SK-N-SH treated with all-trans-retinoic acid at 6 μM for 48 hours (cell line): ENCODE data around the gene PCDHGA1.

ENCODE experiments used
- ATAC-seq: fragments of 200-7000 bp; cut with Tn5 transposase; 3 replicates; pipeline ENCODE4 v1.9.1; 2020; ENCODE audit warnings: mild to moderate bottlenecking, moderate library complexity
- ARNTL ChIP-seq: fragments of 450-650 bp; formaldehyde crosslinking; IDR thresholded peaks from 2 replicates; pipeline ENCODE4 v1.5.0; 2020; ENCODE audit warnings: low read depth, mild to moderate bottlenecking, moderate library complexity, borderline replicate concordance
- BACH2 ChIP-seq: fragments of 250-450 bp; sonication (Bioruptor Pico); IDR thresholded peaks from 2 replicates; pipeline ENCODE4 v1.9.0; 2021; ENCODE audit warnings: mild to moderate bottlenecking, borderline replicate concordance
- CREB5 ChIP-seq: fragments of 250-450 bp; sonication (Bioruptor Pico); IDR thresholded peaks from 2 replicates; pipeline ENCODE4 v1.5.1; 2020; ENCODE audit warnings: low read depth, mild to moderate bottlenecking, moderate library complexity
- CSDC2 ChIP-seq: fragments of 250-450 bp; sonication (Bioruptor Pico); IDR thresholded peaks from 2 replicates; pipeline ENCODE4 v1.5.0; 2020; ENCODE audit warnings: mild to moderate bottlenecking, moderate library complexity
- CSRNP3 ChIP-seq: fragments of 250-450 bp; sonication (Bioruptor Pico); IDR thresholded peaks from 2 replicates; pipeline ENCODE4 v1.5.1; 2021; ENCODE audit warnings: mild to moderate bottlenecking, moderate library complexity
- ESRRG ChIP-seq: fragments of 250-450 bp; sonication (Bioruptor Pico); IDR thresholded peaks from 2 replicates; pipeline ENCODE4 v1.6.1; 2021; ENCODE audit warnings: mild to moderate bottlenecking
- GLIS3 ChIP-seq: fragments of 250-450 bp; sonication (Bioruptor Pico); IDR thresholded peaks from 2 replicates; pipeline ENCODE4 v1.5.0; 2020; ENCODE audit warnings: mild to moderate bottlenecking, moderate library complexity
- ISL1 ChIP-seq: fragments of 250-450 bp; sonication (Bioruptor Pico); IDR thresholded peaks from 2 replicates; pipeline ENCODE4 v2.1.2; 2022; ENCODE audit warnings: mild to moderate bottlenecking, moderate library complexity
- OSR1 ChIP-seq: fragments of 250-450 bp; sonication (Bioruptor Pico); IDR thresholded peaks from 2 replicates; pipeline ENCODE4 v1.8.0; 2022; ENCODE audit warnings: moderate library complexity, mild to moderate bottlenecking, inconsistent platforms
- PATZ1 ChIP-seq: fragments of 250-450 bp; sonication (Bioruptor Pico); IDR thresholded peaks from 2 replicates; pipeline ENCODE4 v1.8.0; 2020; ENCODE audit warnings: mild to moderate bottlenecking, moderate library complexity, borderline replicate concordance
- PPARA ChIP-seq: fragments of 250-450 bp; sonication (Bioruptor Pico); IDR thresholded peaks from 2 replicates; pipeline ENCODE4 v1.5.0; 2020; ENCODE audit warnings: mild to moderate bottlenecking, borderline replicate concordance
- RARB ChIP-seq: fragments of 250-450 bp; sonication (Bioruptor Pico); IDR thresholded peaks from 2 replicates; pipeline ENCODE4 v1.8.0; 2021; ENCODE audit warnings: mild to moderate bottlenecking, moderate library complexity
- SNAI2 ChIP-seq: fragments of 250-450 bp; sonication (Bioruptor Pico); IDR thresholded peaks from 2 replicates; pipeline ENCODE4 v1.5.0; 2020; ENCODE audit warnings: mild to moderate bottlenecking, moderate library complexity
- TCF4 ChIP-seq: fragments of 250-450 bp; sonication (Bioruptor Pico); IDR thresholded peaks from 2 replicates; pipeline ENCODE4 v1.8.0; 2021; ENCODE audit warnings: mild to moderate bottlenecking, moderate library complexity, borderline replicate concordance
- TOX ChIP-seq: fragments of 250-450 bp; sonication (Bioruptor Pico); IDR thresholded peaks from 2 replicates; pipeline ENCODE4 v1.8.0; 2021; ENCODE audit warnings: mild to moderate bottlenecking, moderate library complexity, borderline replicate concordance
- TSHZ2 ChIP-seq: fragments of 250-450 bp; sonication (Bioruptor Pico); IDR thresholded peaks from 2 replicates; pipeline ENCODE4 v1.5.0; 2020; ENCODE audit warnings: mild to moderate bottlenecking, moderate library complexity
- ZC3H10 ChIP-seq: fragments of 250-450 bp; sonication (Bioruptor Pico); IDR thresholded peaks from 2 replicates; pipeline ENCODE4 v1.5.1; 2021; ENCODE audit warnings: mild to moderate bottlenecking, moderate library complexity
- ZFP3 ChIP-seq: fragments of 250-450 bp; sonication (Bioruptor Pico); IDR thresholded peaks from 2 replicates; pipeline ENCODE4 v1.5.0; 2020; ENCODE audit warnings: mild to moderate bottlenecking, moderate library complexity
- ZFP30 ChIP-seq: fragments of 450-650 bp; formaldehyde crosslinking; IDR thresholded peaks from 2 replicates; pipeline ENCODE4 v1.5.0; 2022; ENCODE audit warnings: mild to moderate bottlenecking, moderate library complexity
- ZNF565 ChIP-seq: fragments of 450-650 bp; formaldehyde crosslinking; conservative IDR thresholded peaks from 2 replicates; pipeline ENCODE4 v1.5.0; 2020; ENCODE audit warnings: low read depth, mild to moderate bottlenecking, moderate library complexity
- ZNF70 ChIP-seq: fragments of 450-650 bp; formaldehyde crosslinking; IDR thresholded peaks from 2 replicates; pipeline ENCODE4 v1.5.0; 2020; ENCODE audit warnings: mild to moderate bottlenecking, moderate library complexity
- ZNF8 ChIP-seq: fragments of 450-650 bp; formaldehyde crosslinking; IDR thresholded peaks from 2 replicates; pipeline ENCODE4 v1.5.0; 2020; ENCODE audit warnings: mild to moderate bottlenecking, moderate library complexity

The PCDHGA1 gene

GRCh38 chr5:141427783-141428426 is 97.6 kb downstream of the PCDHGA1 start:
- no peak for ATAC-seq
- TF ChIP-seq PPARA (CRISPR knock-in tag) (no peak), ZFP3 (CRISPR knock-in tag) (no peak), CSDC2 (CRISPR knock-in tag) (no peak), ARNTL (CRISPR knock-in tag) (no peak), ZFP30 (CRISPR knock-in tag) (no peak), CREB5 (CRISPR knock-in tag) (no peak), ISL1 (CRISPR knock-in tag) (no peak)

- TF ChIP-seq TOX (no peak), TCF4 (CRISPR knock-in tag) (no peak), CSRNP3 (CRISPR knock-in tag) (no peak), ARNTL (CRISPR knock-in tag) (no peak), ZFP30 (CRISPR knock-in tag) (no peak), ZFP3 (CRISPR knock-in tag) (no peak), RARB (CRISPR knock-in tag) (no peak), ISL1 (CRISPR knock-in tag) (no peak), CREB5 (CRISPR knock-in tag) (no peak), ZC3H10 (CRISPR knock-in tag) (no peak), GLIS3 (CRISPR knock-in tag) (no peak), BACH2 (no peak), PATZ1 (CRISPR knock-in tag) (no peak), ESRRG (CRISPR knock-in tag) (no peak), SNAI2 (CRISPR knock-in tag) (no peak), CSDC2 (CRISPR knock-in tag) (no peak), PPARA (CRISPR knock-in tag) (no peak), TSHZ2 (CRISPR knock-in tag) (no peak), ZNF565 (no peak)
- TF ChIP-seq, all 23 proteins: peak for 0
- ATAC-seq = no peak
Observed at GRCh38 chr5:141430332-141431113, 100.2 kb downstream of the PCDHGA1 start, which contains the start of gene PCDHGA12. Gene PCDHGA12 (plus strand): TSS chr5:141430507. CDS start chr5:141430760, 253 bp downstream.

GRCh38 chr5:141431286-141431685 is 101.0 kb downstream of the PCDHGA1 start:
- no peak for ATAC-seq
- no peak for TF ChIP-seq CSDC2 (CRISPR knock-in tag)
- TF ChIP-seq SNAI2 (CRISPR knock-in tag) = no peak
- TF ChIP-seq ARNTL (CRISPR knock-in tag) = no peak
- no peak for TF ChIP-seq TOX
- TF ChIP-seq ZNF70 (CRISPR knock-in tag) = no peak
- TF ChIP-seq ZNF8 = no peak
- no peak for TF ChIP-seq OSR1 (CRISPR knock-in tag)
- TF ChIP-seq RARB (CRISPR knock-in tag) = no peak
- no peak for TF ChIP-seq CSRNP3 (CRISPR knock-in tag)
- TF ChIP-seq ZFP3 (CRISPR knock-in tag) = no peak
- TF ChIP-seq ZFP30 (CRISPR knock-in tag) = no peak
- no peak for TF ChIP-seq GLIS3 (CRISPR knock-in tag)
- TF ChIP-seq CREB5 (CRISPR knock-in tag) = no peak
